GM21526 (cell line): ENCODE data around the gene PLXND1.
"Not testable (repeated sequence)": the region's sequence is repeated elsewhere in the genome, so short reads cannot be mapped to it uniquely, and the experiment has no call there.

Experiments used
- ATAC-seq: cut with Tn5 transposase; IDR thresholded peaks from one replicate; pipeline ENCODE4 v1.9.1; 2021; ENCODE audit warnings: moderate library complexity; ENCODE audit not compliant: unreplicated experiment, low FRiP score

Gene PLXND1

DNA sequence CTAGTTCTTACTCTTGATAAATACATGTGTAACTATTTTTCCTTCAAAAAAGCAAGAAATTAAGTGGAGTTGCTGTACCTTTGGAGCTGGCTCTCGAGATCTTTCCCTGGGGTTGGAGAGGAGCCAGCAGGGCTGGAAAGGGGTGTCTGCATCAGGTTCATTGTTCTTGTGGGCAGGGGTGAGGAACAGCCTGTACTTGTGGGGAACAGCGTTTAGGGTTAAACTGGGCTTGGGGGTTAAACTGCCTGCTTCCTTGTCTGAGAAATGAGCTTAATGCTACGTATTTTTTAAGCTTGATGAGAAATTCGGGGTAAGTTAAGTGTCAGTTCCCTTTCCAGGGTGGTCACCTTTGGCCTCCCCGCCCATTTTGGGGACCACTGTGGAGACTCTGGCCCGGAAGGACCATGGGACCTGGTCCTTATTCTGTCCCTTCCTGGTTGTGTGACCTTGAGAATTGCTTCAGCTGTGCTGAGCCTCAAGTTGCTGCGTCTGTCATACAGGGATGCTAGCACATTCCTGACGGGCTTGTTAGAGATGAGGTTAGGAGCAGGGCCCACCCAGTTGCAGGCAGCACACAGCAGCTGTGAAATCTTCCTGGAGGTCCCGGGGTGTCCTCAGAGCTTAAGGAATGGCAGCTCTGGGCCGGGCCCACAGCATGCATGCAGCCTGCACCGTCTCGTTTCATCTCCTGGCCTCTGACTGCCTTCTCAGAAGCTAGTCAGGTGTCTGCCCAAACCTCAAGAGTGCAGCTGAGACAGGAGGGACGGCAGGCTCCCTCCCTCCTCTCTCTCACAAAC lies 51.9 kb downstream of the PLXND1 start:
- ATAC-seq, result no peak

DNA sequence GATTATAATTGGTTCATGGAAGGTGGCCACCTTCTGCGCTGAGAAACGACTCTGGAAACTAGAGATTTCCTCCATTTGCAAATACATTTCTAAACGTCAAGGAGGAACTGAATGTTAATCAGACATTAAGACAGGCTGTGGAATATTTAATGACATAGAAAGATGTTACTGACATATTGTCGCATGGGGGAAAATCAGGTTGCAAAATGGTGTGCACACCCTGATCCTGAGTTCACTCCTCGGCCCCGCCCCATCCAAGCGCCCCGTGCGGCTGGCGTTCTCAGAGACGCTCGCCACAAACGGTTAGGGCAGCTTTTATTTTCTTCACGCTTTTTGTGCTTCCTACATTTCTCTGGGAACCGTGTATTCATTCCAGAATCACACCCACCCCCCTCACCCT lies 52.8 kb downstream of the PLXND1 start:
- ATAC-seq, result no peak

DNA sequence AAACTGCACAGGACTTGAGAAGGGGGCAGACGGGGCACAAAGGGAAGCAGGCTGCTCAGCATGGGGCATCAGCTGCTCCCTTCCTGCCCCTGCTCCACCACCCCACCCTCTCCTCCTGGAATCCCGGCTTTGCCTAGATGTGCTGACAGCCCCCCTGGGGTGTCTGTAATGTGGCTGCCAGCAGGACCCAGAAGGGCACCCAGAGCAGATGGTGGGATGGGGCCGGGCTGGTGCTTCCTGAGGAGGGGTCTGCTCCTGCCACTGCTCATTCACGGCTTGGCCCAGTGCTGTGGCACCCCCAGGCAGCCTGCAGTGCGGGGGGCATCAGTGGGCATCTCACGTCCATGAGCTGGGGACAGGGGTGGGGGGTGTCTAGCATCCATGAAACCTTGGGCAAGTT lies 53.3 kb downstream of the PLXND1 start:
- ATAC-seq, result no peak

DNA sequence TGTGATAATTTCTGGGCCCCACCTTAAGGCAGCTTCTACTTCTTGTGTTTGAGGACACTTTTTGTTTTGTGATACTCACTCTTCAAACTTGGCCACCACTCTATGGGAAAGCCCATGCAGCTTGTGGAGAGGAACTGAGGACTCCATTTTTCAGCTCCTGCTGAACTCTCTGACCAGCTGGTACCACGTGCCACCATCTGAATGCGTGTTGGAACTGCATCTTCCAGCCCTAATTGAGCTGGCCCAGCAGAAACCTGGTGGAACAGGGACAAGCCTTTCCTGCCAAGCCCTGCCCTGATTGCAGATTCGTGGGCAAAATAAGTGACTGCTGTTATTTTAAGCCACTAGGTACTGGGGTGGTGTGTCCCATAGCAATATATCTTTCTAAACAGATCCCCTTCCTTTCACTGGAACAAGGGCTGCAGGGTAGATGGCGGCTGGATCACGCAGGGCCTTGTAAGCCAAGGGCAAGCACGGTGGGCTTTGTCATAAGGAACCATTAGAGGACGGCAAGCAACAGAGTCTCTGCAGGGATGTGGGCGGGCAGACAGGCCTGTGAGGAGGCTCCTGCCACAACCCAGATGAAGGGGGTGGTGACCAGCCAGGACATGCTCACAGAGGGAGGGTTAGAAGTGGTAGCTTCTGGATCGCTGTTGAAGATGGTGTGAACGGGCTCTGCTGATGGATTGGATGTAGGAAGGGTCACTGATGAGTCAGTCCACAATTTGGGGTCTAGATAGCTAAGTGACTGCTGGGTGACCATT lies 54.0 kb downstream of the PLXND1 start:
- ATAC-seq, result no peak

DNA sequence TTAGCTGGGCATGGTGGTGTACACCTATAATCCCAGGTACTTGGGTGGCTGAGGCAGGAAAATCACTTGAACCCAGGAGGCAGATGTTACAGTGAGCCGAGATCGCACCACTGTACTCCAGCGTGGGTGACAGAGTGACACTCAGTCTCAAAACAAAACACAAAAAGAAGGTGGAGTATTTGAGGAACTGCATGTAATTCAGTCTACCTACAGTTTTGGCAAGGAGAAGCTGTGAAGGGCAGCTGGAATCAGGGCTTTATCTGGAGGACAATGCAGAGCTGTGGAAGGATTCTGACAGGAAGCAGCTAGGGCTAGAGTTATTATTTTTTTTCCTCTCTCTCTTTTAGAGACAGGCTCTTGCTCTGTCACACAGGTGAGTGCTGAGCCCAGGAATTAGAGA lies 56.7 kb downstream of the PLXND1 start:
- ATAC-seq, result no peak

DNA sequence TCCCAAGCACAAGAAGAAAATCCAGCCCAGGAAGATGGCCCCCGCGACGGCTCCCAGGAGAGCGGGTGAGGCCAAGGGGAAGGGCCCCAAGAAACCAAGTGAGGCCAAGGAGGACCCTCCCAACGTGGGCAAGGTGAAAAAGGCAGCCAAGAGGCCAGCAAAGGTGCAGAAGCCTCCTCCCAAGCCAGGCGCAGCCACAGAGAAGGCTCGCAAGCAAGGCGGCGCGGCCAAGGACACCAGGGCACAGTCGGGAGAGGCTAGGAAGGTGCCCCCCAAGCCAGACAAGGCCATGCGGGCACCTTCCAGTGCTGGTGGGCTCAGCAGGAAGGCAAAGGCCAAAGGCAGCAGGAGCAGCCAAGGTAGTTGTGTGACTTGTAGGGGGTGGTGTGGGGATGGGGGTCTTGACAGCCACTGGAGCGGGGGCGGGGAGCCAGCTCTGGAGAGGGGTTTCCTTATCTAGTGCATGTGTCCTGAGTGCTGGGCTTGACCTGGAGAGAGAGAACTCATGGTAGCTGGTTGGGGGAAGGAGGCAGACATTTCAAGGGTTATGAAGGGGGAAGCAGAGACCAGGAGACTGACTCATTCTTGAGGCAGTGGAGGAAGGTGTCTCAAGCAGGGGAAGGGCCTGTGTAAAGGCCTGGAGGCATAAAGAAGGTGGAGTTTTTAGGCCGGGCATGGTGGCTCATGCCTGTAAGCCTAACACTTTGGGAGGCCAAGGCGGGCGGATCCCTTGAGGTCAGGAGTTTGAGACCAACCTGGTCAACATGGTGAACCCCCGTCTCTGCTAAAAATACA lies 57.3 kb downstream of the PLXND1 start:
- no peak for ATAC-seq

DNA sequence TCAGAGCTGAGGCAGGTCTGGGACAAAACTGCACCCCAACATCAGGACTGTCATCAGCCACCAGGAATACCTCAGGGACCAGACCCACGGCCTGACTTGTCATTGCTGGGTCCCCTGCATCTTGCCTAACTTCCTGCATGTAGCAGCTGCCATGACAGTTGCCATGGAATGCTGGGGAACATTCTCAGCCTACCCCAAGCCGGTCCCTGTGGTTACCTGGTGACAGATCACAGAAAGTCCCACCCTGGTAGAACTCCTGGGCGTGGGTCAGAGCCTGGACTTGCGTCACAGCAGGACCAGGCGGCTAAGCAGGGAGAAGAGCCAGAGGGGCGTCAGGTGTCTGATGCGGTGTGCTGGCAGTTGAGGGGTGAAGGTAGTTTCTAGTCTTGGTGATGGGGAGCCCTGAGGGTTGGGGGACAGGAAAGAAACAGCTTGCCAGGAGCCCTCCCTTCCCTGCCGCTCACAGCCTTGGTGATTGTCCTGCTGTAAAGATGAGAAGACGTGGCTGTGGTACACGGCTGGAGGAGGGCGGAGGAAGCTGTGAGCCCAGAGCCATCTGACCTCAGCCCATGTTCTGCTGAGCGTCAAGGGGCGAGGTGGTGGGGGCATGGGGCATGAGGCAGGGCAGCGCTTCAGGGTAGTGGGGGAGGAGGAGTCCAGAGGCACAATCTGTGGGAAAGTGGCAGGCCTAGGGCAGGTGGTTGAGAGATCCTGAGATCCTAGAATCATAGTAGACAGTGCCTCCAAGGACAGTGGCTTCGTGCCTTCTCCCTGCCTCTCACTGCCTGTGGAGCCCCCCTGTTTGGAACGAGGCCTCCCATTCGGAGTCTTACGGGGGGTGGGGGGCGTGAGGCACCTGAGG lies 58.1 kb downstream of the PLXND1 start:
- ATAC-seq, result no peak

DNA sequence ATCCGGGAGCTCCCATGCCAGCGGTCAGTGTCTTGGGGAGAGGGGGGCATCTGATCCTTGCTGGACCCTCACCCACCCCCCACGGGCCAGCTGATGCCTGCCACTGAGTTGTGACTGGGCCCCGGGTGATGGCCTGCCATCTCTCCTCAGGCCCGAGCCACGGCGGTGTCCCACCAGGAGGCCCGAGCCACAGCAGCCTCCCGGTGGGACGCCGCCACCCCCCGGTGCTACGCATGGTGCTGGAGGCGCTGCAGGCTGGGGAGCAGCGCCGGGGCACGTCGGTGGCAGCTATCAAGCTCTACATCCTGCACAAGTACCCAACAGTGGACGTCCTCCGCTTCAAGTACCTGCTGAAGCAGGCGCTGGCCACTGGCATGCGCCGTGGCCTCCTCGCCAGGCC lies 59.2 kb downstream of the PLXND1 start:
- no peak for ATAC-seq

DNA sequence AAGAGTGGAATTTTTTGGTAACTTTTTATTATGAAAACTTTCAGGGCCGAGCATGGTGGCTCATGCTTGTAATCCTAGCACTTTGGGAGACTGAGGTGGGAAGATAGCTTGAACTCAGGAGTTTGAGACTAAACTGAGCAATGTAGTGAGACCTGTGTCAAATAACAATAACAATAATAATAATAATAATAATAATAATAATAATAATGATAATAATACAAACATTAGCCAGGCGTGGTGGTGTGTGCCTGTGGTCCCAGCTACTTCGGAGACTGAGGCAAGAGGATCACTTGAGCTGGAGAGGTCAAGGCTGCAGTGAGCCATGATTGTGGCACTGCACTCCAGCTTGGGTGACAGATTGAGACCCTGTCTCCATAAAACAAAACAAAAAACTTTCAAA lies 60.5 kb downstream of the PLXND1 start:
- ATAC-seq, result not testable (repeated sequence)

DNA sequence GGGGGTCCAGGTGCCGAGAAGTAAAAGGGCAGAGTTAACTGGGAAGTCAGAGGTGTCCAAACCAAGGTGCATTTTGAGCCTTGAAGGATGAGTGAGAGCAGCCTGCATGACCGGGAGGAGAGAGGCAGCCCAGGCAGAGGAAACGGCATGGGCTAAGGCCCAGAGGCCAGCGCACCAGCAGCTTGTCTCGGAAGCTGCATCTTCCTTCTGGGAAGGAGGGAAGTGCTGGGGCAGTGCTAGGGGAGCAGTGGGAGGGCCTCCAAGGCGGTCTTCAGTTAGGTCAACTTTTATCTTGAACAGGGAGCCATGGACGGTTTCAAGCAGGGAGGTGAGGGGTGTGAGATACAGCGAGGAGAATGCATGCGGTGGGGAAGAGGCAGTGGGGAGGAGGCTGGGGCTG lies 62.5 kb downstream of the PLXND1 start:
- ATAC-seq, result no peak

DNA sequence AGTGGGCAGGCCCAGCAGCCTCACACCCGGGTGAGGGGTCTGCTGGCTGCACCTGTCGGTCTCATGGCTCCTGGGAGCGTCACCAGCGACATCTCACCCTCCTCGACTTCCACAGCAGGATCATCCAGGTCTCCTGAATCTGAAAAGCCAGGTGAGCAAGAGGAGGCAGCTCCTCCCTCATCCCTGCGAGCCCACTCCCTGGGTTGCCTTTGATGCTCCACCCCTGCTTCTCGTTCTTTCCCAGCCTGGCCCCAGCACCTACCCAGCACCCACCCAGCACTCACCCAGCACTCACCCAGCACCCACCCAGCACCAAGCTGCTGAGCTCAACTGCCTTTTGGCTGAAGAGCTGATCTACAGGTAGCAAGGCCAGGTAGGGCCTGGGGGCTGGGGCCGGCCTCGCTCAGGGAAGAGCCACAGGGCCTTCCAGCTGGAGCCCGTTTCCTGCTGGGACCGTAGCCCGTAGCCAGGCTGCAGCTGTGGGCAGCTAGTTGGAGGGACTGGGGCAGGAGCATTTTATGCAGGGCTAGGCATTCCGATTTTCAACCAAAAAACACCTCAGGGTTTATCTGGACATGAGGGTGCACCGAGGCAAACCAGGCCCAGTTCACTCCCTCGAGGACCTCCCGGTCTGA lies 63.2 kb downstream of the PLXND1 start, which contains the start of gene H1-8:
H1-8 (plus strand) TSS at position 20 of the 635 bp plus-strand sequence; CDS start at position 64, 44 bp downstream.
- no peak for ATAC-seq

DNA sequence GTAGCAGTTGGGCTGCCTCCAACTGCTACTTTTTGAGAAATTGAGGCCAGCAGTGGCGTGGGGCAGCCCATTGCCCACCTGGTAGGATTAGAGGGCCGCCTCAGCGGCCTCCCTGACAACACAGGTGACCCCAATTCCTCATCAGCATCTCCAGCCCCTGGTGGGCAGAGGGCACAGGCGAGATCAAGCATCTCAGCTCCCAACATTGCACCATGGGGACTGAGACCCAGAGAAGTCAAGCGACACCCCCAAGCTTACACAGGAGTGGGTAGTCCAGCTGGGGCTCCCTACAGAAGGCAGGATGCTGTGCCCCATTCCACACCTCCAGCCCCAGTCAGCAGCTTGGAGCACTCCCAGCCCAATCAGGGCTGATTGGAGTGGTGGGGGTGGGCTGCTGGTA lies 63.7 kb downstream of the PLXND1 start:
- no peak for ATAC-seq

DNA sequence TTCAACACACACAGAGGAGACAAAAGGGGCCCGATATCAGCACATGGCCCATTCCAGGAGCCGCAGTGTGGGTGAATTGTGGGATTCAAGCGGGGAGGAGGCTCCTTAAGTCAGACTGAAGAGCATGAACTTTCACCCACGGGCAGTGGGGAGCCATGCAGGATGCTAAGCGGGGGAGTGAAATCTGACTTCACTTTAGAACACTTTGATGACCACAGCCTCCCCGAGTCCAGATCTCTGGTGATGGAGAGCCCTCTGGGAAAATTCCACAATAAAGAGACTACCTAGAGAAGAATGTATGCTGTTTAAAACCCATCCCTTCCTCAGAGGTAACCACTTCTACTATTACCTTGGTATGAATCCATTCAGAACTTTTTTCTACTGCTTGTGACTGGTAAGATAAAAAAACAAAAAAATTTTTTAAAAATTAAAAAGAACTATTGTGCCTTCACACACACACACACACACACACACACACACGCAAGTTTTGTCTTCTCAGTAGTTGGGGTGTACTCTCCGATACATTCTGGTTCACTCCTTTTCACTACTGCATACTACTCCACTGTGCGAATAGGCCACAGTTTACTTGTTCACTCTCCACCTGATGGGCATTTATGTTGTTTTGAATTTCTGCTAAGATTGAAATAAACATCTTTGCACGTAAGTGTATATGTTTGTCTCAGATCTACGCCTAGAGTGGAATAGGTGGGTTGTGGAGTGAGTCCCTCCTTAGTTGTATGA lies 65.5 kb downstream of the PLXND1 start:
- no peak for ATAC-seq

DNA sequence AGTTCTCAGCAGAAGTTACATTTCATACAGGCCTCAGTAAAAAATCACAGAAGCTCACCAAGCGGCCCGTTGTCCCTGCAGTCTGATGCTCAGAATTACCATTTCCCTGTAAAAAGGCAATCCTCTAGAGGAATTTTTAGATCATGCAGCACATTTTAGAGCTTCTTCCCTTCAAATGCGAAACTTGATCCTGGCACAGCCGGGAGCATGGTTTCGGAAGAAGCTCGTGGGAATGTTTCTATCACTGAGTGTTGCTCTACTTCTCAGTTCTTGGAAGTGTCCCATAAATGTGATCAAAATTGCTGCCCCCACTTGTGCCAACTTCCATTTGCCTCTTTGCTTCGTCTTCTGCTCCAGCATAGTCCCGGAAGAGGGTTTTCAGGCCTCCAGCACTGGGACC lies 67.3 kb downstream of the PLXND1 start:
- ATAC-seq, result no peak

DNA sequence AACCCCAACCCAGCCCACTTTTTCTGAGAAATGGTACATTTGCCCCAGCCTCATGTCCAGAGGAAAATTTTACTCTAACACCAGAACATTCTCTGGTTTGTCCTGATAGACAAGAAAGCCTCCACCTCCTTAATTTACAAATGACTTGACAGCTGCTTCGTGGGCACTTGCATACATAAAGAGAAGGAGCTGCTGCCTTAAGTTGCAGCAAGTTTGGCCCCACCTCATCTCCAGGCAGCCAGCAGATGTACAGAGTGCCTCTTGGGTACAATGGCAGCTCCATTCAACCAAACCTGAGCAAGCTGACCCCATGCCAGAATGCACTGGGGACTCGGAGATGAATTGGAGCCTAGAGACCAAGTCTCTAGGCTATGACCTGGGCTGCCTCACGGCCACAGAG lies 69.7 kb downstream of the PLXND1 start:
- ATAC-seq, result no peak

DNA sequence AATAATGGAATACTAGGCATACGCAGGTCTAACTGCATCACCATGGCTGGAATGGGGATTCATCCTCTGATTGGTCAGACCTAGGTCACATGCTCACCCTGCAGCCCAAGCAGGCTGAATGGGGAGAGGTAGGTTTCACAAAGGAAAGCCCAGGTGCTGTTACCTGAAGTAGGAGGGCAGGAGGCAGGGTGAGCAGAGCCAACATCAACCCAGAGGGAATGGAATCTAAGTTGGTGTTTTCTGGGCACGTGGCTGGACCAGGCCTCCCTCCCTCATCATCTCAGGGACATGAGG lies 70.2 kb downstream of the PLXND1 start:
- ATAC-seq, result no peak

DNA sequence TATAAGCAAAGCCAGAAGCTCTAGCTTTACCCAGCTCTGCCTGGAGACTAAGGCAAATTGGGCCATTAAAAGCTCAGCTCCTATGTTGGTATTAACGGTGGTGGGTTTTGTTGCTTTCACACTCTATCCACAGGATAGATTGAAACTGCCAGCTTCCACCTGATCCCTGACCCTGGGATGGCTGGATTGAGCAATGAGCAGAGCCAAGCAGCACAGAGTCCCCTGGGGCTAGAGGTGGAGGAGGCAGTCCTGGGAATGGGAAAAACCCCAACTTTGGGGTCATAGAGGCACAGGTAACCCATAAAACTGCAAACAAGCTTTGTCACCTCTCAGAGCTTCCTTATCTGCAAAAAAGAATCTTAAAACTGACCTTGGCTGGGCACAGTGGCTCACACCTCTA lies 71.4 kb downstream of the PLXND1 start:
- no peak for ATAC-seq

DNA sequence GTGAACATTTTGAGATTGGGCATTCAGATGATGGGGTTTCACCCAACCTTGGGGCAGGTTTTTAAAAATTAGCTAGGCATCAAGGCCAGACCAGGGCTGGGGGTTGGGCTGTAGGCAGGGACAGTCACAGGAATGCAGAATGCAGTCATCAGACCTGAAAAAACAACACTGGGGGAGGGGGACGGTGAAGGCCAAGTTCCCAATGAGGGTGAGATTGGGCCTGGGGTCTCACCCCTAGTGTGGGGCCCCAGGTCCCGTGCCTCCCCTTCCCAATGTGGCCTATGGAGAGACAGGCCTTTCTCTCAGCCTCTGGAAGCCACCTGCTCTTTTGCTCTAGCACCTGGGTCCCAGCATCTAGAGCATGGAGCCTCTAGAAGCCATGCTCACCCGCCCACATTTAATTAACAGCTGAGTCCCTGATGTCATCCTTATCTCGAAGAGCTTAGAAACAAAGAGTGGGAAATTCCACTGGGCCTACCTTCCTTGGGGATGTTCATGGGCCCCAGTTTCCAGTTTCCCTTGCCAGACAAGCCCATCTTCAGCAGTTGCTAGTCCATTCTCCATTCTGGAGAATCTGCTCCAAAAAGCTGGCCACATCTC lies 71.9 kb downstream of the PLXND1 start:
- ATAC-seq, result no peak

DNA sequence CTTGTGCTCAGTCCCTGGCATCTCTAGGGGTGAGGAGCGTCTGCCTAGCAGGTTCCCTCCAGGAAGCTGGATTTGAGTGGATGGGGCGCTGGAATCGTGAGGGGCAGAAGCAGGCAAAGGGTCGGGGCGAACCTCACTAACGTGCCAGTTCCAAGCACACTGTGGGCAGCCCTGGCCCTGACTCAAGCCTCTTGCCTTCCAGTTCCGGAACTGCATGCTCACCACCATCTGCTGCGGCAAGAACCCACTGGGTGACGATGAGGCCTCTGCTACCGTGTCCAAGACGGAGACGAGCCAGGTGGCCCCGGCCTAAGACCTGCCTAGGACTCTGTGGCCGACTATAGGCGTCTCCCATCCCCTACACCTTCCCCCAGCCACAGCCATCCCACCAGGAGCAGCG lies 73.1 kb downstream of the PLXND1 start:
- no peak for ATAC-seq
